DOHH2 (cell line): ENCODE data around the gene CNTNAP2.

ENCODE experiments used
- EZH2phosphoT487 ChIP-seq: fragments of 200-600 bp; sonication (generic); IDR thresholded peaks from 2 replicates; pipeline ENCODE4 v1.6.1; 2017; ENCODE audit warnings: borderline replicate concordance, mild to moderate bottlenecking, antibody characterized with exemption, low read length, moderate library complexity, mixed read lengths
- TF ChIP-seq, protein P1 (sequence below): fragments of 200-600 bp; sonication (generic); IDR thresholded peaks from one replicate; pipeline ENCODE4 v1.5.1; 2014; ENCODE audit warnings: antibody characterized with exemption, mild to moderate bottlenecking, low read depth, low read length; ENCODE audit not compliant: poor library complexity, severe bottlenecking

DNA sequence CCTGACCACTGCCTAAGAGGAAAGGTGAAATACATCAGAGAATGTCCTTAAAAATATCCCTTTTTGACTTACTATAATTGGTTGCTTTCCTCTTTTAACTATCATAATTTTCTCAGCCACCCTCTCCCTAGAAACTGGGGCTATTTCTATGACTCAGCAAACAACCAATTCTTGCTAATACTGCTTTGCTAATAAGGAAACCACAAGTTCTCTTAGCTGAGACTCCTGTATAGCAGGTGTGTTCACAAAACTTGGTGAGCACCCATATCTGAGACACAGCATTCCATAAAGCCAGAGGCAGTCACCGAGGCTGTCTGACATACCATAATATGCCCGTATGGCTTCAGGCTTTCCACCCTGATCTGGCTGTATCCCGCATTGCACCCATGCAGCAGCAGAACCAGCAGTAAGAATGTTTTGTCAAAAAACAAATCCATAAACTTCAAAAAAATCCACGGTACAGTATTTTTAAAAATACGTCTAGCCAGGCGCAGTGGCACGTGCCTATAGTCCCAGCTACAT is 2282.3 kb downstream of the CNTNAP2 start:
- TF ChIP-seq, protein P1, sequence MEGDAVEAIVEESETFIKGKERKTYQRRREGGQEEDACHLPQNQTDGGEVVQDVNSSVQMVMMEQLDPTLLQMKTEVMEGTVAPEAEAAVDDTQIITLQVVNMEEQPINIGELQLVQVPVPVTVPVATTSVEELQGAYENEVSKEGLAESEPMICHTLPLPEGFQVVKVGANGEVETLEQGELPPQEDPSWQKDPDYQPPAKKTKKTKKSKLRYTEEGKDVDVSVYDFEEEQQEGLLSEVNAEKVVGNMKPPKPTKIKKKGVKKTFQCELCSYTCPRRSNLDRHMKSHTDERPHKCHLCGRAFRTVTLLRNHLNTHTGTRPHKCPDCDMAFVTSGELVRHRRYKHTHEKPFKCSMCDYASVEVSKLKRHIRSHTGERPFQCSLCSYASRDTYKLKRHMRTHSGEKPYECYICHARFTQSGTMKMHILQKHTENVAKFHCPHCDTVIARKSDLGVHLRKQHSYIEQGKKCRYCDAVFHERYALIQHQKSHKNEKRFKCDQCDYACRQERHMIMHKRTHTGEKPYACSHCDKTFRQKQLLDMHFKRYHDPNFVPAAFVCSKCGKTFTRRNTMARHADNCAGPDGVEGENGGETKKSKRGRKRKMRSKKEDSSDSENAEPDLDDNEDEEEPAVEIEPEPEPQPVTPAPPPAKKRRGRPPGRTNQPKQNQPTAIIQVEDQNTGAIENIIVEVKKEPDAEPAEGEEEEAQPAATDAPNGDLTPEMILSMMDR, result no peak
- no peak for TF ChIP-seq EZH2phosphoT487
